Right atrium auricular region (tissue), 2 donors: ENCODE results near the gene TRMT2A. TPM values are rescaled to one million over a fixed set of nuclear protein-coding genes. Genes with fewer than 3 reads are reported as not detected.
A peak's percentile ranks its signal among the peaks of the same experiment; 100 is the strongest.

Experiments used
- DNase-seq: peaks from one replicate; pipeline ENCODE4 v3.0.0-alpha.2; 2019; ENCODE audit warnings: low spot score
- H3K27ac ChIP-seq, 2 donors: fragments of 200-600 bp; sonication (generic); 1 replicate in 1 of 2; 2 replicates in 1 of 2; pipeline ENCODE4 v1.5.1; 2016 to 2019
- H3K27me3 ChIP-seq, 2 donors: fragments of 200-600 bp; sonication (generic); one replicate each; pipeline versions ENCODE4 v1.5.1 to v1.6.0; 2017 to 2019
- H3K36me3 ChIP-seq: fragments of 200-600 bp; sonication (generic); one replicate; pipeline ENCODE4 v1.5.1; 2016
- H3K4me1 ChIP-seq, 2 donors: fragments of 200-600 bp; sonication (generic); one replicate each; pipeline versions ENCODE4 v1.5.1 to v1.6.0; 2017 to 2019
- H3K4me3 ChIP-seq, 2 donors: fragments of 200-600 bp; sonication (generic); 1 replicate in 1 of 2; 2 replicates in 1 of 2; pipeline ENCODE4 v1.5.1; 2017 to 2019; ENCODE audit warnings: mild to moderate bottlenecking in 1 of 2, moderate library complexity in 1 of 2
- H3K9me3 ChIP-seq, 2 donors: fragments of 200-600 bp; sonication (generic); one replicate each; pipeline ENCODE4 v1.5.1; 2019
- total RNA-seq, 2 donors: library from RNA; depleted of rRNA; stranded (reverse); fragments of >200 nt; gene quantifications; one replicate each; pipeline ENCODE4 v1.1.0, GENCODE V29; 2016
- TF ChIP-seq, protein P1 (sequence below), 2 donors: fragments of 200-600 bp; sonication (generic); IDR thresholded peaks; one replicate each; pipeline ENCODE4 v1.5.1; 2019; ENCODE audit warnings: antibody characterized with exemption in 2 of 2

TRMT2A gene
- total RNA-seq, 2 donors from 2014 or later = 16.0 to 17.6 TPM

DNA sequence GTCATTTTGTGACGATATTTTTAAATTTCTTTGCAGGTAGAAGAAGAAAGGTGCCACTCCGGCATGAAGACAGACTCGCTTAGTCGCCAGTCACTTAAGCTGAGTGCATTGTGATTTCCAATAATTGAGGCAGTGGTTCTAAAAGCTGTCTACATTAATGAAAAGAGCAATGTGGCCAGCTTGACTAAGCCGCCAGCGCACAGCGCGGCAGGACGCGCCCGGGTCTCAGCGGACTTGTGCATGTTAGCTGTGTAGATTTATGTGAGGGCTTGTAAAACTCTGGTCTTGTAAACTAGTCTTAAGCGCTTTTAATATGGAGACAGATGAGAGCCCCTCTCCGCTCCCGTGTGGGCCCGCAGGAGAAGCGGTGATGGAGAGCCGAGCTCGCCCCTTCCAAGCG, 31.4 kb downstream of the TRMT2A start:
- no peak for DNase-seq
- TF ChIP-seq, protein P1, sequence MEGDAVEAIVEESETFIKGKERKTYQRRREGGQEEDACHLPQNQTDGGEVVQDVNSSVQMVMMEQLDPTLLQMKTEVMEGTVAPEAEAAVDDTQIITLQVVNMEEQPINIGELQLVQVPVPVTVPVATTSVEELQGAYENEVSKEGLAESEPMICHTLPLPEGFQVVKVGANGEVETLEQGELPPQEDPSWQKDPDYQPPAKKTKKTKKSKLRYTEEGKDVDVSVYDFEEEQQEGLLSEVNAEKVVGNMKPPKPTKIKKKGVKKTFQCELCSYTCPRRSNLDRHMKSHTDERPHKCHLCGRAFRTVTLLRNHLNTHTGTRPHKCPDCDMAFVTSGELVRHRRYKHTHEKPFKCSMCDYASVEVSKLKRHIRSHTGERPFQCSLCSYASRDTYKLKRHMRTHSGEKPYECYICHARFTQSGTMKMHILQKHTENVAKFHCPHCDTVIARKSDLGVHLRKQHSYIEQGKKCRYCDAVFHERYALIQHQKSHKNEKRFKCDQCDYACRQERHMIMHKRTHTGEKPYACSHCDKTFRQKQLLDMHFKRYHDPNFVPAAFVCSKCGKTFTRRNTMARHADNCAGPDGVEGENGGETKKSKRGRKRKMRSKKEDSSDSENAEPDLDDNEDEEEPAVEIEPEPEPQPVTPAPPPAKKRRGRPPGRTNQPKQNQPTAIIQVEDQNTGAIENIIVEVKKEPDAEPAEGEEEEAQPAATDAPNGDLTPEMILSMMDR (IDR thresholded peaks at IDR 0.05) = no peak
- H3K27ac ChIP-seq = no peak overlapping the region
- peaks cover 50% of the 10 kb centered on the region for H3K36me3 ChIP-seq
- no peak overlapping the region for H3K4me3 ChIP-seq
- peaks cover 0 to 52% of the 10 kb centered on the region in 2 donors for H3K4me1 ChIP-seq
- H3K27me3 ChIP-seq = no peaks in the 10 kb centered on the region
- no peaks in the 10 kb centered on the region for H3K9me3 ChIP-seq

DNA sequence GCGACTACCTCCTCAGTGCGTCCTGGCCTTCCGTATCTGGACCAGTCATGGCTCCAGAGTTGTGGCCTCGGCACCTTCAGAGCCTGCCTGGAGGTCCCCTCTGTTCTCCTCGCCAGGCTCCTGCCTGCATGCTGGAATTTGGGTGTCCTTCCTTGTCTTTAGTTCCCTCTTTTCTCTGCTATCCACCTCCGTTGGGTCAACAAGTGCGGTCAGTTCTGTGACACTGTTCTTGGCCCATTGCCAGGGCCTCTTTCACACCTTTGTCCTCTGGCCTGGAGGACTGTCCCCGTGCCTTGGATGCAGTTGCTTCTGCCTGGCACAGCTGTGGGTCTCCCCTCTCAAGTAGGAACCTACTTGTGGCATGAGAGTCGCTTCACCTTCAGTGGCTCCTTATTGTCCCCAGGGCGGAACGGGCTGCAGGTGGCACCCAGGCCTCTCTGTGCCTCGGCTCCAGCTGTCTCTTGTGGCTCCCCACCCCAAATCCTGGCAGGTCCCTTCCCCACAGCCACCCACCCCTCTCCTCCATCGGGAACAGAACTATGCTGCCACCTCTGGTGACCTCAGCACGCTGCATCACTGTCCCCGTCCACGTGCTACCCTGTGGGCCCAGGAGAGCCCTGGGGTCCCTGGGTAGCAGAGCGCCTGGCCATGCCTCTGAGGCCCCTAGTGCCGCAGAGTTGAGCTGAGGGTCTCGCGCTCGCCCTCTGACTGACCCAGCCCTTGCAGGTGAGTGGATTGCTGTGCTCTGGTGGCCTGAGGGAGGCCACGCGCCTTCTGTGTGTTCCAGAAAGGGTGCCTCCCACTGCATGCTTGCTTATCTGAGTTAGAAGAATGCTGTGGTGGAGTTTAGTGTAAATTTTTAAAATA, 32.2 kb downstream of the TRMT2A start:
- H3K4me3 ChIP-seq = no peak overlapping the region
- no peak for DNase-seq
- TF ChIP-seq, protein P1 (IDR thresholded peaks at IDR 0.05) = peak in 1 of 2 donors; percentile 49
- H3K36me3 ChIP-seq = peaks cover 42% of the 10 kb centered on the region
- H3K27ac ChIP-seq = peak overlapping the region; percentile 9 to 14
- no peaks in the 10 kb centered on the region for H3K9me3 ChIP-seq
- H3K4me1 ChIP-seq = peaks cover 0 to 53% of the 10 kb centered on the region in 2 donors
- no peaks in the 10 kb centered on the region for H3K27me3 ChIP-seq

DNA sequence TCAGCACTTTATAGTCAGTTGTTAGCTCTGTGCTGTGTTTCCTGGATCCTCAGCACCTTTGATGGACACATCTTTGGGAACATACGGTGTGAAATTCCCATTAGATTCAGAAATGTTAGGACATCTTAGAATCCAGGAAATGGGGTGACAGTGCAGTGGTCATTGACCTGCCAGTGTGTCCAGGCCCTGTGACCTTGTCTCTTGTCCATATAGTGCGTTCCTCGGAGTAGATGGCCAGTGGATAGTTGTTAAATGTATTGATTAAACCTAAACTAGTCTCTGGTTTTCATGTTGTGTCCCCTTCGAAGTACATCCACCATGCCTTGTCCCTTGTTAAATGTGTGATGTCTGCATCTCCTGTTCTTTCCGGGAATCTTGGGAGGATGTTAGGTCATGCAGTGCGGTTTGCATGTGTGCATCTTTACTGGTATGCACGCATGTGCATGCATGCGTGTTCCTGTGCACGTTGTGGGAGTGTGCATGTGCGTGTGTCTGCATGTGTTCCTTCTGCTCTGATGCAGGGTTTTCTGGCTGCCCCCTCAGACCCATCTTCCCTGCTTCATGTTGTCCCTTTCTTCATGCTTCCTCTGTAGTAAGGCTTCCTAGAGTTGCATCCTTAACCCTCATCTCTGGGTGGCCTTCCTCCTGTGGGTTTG, 33.0 kb downstream of the TRMT2A start:
- H3K36me3 ChIP-seq = peaks cover 34% of the 10 kb centered on the region
- H3K4me1 ChIP-seq = peaks cover 0 to 53% of the 10 kb centered on the region in 2 donors
- H3K27ac ChIP-seq = peak overlapping the region in 1 of 2 donors; percentile 14
- H3K27me3 ChIP-seq = no peaks in the 10 kb centered on the region
- H3K4me3 ChIP-seq = no peak overlapping the region
- H3K9me3 ChIP-seq = no peaks in the 10 kb centered on the region
- TF ChIP-seq, protein P1 (IDR thresholded peaks at IDR 0.05) = no peak
- no peak for DNase-seq

DNA sequence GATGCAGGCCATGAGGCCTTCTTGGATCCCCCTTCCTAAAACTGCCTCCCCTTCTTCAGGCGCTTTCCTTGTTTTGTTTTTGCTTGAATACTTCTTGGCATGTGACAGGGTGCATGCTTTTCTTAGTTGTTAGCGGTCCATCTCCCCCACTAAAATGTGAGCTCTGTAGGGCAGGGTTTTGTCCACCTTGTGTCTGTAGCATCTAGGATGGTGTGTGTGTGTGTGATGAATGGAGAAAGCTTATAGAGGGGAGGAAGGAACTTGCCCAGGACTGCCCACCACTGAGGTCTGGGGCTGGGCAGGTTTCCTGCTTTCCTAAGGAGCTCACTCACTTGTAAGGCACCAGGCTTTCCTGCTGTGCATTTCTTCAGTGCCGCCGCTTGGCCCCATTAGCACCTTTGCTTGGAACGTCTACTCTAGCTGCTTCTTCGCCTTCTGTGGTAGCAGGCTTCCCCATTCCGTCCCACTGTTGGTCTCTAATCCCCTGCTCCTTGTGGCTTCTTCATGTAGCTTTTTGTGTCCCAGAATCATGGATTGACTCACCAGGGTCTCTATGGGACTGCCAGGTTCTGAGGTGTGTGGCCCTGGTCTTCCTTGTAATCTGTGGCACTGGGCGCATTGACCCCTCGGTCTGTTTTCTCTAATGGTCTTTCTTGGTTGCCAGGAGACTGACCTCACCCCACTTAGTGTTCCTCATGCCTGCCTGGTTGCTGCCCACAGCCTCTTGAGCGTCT, 33.7 kb downstream of the TRMT2A start:
- DNase-seq = no peak
- Histone ChIP-seq H3K27ac (peak overlapping the region in 1 of 2 donors; percentile 36), H3K9me3 (no peaks in the 10 kb centered on the region), H3K36me3 (peaks cover 27% of the 10 kb centered on the region), H3K4me1 (peaks cover 0 to 53% of the 10 kb centered on the region in 2 donors), H3K27me3 (no peaks in the 10 kb centered on the region), H3K4me3 (no peak overlapping the region)
- TF ChIP-seq, protein P1 (IDR thresholded peaks at IDR 0.05) = no peak

DNA sequence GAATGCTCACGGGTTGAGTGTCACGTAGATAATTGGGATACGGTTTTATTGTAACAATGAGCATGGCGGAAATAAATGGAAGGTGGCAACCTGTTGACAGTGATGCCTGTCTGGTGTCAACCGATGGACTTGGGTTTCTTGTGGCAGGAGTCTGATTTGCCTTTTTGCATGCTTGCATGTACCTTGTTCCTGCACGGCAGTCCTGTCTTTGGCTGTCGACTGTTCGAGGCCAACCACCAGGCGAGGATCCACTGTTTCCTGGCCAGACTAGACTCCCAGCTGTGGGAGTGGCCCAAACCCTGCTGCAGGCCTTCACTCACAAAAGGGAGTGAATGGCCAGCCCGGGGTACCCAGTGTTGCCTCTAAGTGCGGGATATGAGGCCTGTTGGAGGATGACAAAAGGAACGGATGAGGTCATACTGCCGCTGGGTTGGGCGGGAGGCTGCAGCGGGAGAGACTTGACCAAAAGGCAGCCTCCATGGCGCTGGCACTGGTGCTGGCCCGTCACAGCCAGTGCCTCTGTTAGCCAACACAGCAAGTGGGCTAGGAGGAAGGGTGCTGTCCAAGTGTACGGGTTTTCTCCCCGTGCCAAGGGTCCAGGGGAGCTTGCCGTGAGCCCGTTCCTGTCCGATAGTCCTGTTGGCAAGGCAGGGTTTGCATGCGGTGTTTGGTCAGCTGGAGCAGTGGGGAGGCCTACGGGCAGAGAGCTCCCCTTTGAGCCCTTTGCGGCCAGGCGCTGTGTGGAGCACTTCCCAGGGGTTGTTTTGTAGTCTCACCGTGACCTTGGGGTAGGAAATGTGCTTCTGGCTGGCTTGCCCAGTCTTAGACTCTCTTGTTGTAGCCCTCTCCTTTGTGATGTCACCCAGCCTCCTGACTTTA, 36.0 kb downstream of the TRMT2A start:
- Histone ChIP-seq H3K27ac (peak overlapping the region; percentile 87), H3K9me3 (no peaks in the 10 kb centered on the region), H3K27me3 (no peaks in the 10 kb centered on the region), H3K36me3 (peaks cover 4% of the 10 kb centered on the region), H3K4me1 (peaks cover 0 to 53% of the 10 kb centered on the region in 2 donors), H3K4me3 (peak overlapping the region; percentile 69 to 87)
- TF ChIP-seq, protein P1 (IDR thresholded peaks at IDR 0.05) = no peak
- no peak for DNase-seq
